SK-N-SH (cell line): ENCODE measurements around the gene RBPJL. TPM values are rescaled to one million over a fixed set of nuclear protein-coding genes. Genes with fewer than 3 reads are reported as not detected.

Experiments
- CTCF ChIA-PET: fragments of 300-600, 350-600 bp; formaldehyde crosslinking; extraction: SDS; loops from one replicate; lab custom pipeline; 2021; lab: Yijun Ruan, JAX
- POLR2A ChIA-PET: fragments of 350-600 bp; sonication (Branson Sonifier 250); formaldehyde crosslinking; extraction: SDS; loops from one replicate; lab custom pipeline; 2020; ENCODE audit warnings: antibody characterized with exemption, inconsistent platforms; lab: Yijun Ruan, JAX
- DNase-seq: peaks from one replicate; pipeline ENCODE4 v3.0.0; 2012
- H2AFZ ChIP-seq: fragments of 200-600 bp; sonication (generic); 2 replicates; pipeline ENCODE4 v1.8.1; 2016; ENCODE audit warnings: antibody characterized with exemption, mild to moderate bottlenecking, low read depth
- H3F3A ChIP-seq: fragments of 200-600 bp; sonication (generic); replicated peaks from 2 replicates; pipeline ENCODE3; 2016; ENCODE audit warnings: antibody characterized with exemption, mild to moderate bottlenecking; ENCODE audit not compliant: insufficient read depth
- H3K27ac ChIP-seq, 2 experiments: fragments of 200-500 bp in 1 of 2; fragments of 200-600 bp in 1 of 2; sonication (Bioruptor generic) in 1 of 2; sonication (generic), shearing (Covaris generic) in 1 of 2; 2 replicates each; pipeline versions ENCODE4 v1.5.1 to v1.6.1; 2014 to 2016; ENCODE audit warnings: low read depth in 2 of 2, inconsistent platforms in 1 of 2, low read length in 1 of 2, mild to moderate bottlenecking in 1 of 2, mixed read lengths in 1 of 2
- H3K27me3 ChIP-seq: fragments of 200-600 bp; sonication (generic), shearing (Covaris generic); 2 replicates; pipeline ENCODE4 v1.6.1; 2016; ENCODE audit warnings: mixed run types; ENCODE audit not compliant: insufficient read depth
- H3K36me3 ChIP-seq, 2 experiments: fragments of 200-500 bp in 1 of 2; fragments of 200-600 bp in 1 of 2; sonication (Bioruptor generic) in 1 of 2; sonication (generic) in 1 of 2; replicated peaks in 1 of 2; 2 replicates each; pipeline versions ENCODE3 to v1.5.1; 2014 to 2016; ENCODE audit warnings: low read length in 1 of 2, mild to moderate bottlenecking in 1 of 2; ENCODE audit not compliant: insufficient read depth in 2 of 2, control insufficient read depth in 1 of 2
- H3K4me1 ChIP-seq, 2 experiments: fragments of 200-500 bp in 1 of 2; fragments of 200-600 bp in 1 of 2; sonication (Bioruptor generic) in 1 of 2; sonication (generic), shearing (Covaris generic) in 1 of 2; 2 replicates each; pipeline versions ENCODE4 v1.5.1 to v1.6.1; 2014 to 2016; ENCODE audit warnings: low read depth in 1 of 2, low read length in 1 of 2, mixed run types in 1 of 2; ENCODE audit not compliant: insufficient read depth in 2 of 2, control insufficient read depth in 1 of 2
- H3K4me2 ChIP-seq: fragments of 200-600 bp; sonication (generic), shearing (Covaris generic); 2 replicates; pipeline ENCODE4 v1.6.1; 2017; ENCODE audit warnings: mixed run types
- H3K4me3 ChIP-seq, 2 experiments: fragments of 200-500 bp in 1 of 2; fragments of 200-600 bp in 1 of 2; sonication (Bioruptor generic) in 1 of 2; sonication (generic), shearing (Covaris generic) in 1 of 2; 2 replicates each; pipeline versions ENCODE4 v1.5.1 to v1.8.1; 2014 to 2016; ENCODE audit warnings: low read depth in 2 of 2, inconsistent platforms in 1 of 2, low read length in 1 of 2, mild to moderate bottlenecking in 1 of 2, mixed read lengths in 1 of 2, moderate library complexity in 1 of 2
- H3K79me2 ChIP-seq: fragments of 200-600 bp; sonication (generic); 2 replicates; pipeline ENCODE4 v1.8.1; 2017; ENCODE audit warnings: mild to moderate bottlenecking; ENCODE audit not compliant: insufficient read depth
- H3K9ac ChIP-seq: fragments of 200-600 bp; sonication (generic); 2 replicates; pipeline ENCODE4 v1.6.1; 2017; ENCODE audit warnings: mixed run types
- H3K9me2 ChIP-seq: fragments of 200-600 bp; sonication (generic); 2 replicates; pipeline ENCODE4 v1.6.1; 2017; ENCODE audit warnings: mixed run types
- H3K9me3 ChIP-seq: fragments of 200-600 bp; sonication (generic); 2 replicates; pipeline ENCODE4 v1.6.1; 2017; ENCODE audit warnings: mixed run types, mild to moderate bottlenecking, moderate library complexity
- H4K20me1 ChIP-seq: fragments of 200-600 bp; sonication (generic); 2 replicates; pipeline ENCODE4 v1.6.1; 2017; ENCODE audit warnings: mild to moderate bottlenecking, mixed run types; ENCODE audit not compliant: insufficient read depth
- ELF1 ChIP-seq: IDR thresholded peaks from 2 replicates; pipeline ENCODE4 v1.4.0; 2012
- EP300 ChIP-seq, 2 experiments: IDR thresholded peaks; 2 replicates each; pipeline versions ENCODE4 v1.4.0 to v1.6.1; 2012; ENCODE audit warnings: borderline replicate concordance in 1 of 2, low read depth in 1 of 2, low read length in 1 of 2
- FOSL2 ChIP-seq: IDR thresholded peaks from 2 replicates; pipeline ENCODE4 v1.4.0; 2012; ENCODE audit warnings: low read depth, mild to moderate bottlenecking, moderate library complexity, borderline replicate concordance
- FOXM1 ChIP-seq: IDR thresholded peaks from 2 replicates; pipeline ENCODE4 v1.4.0; 2012; ENCODE audit warnings: low read depth, mild to moderate bottlenecking
- MEF2A ChIP-seq: IDR thresholded peaks from 2 replicates; pipeline ENCODE4 v1.4.0; 2012; ENCODE audit warnings: low read depth, borderline replicate concordance
- NFIC ChIP-seq: IDR thresholded peaks from 2 replicates; pipeline ENCODE4 v1.4.0; 2012; ENCODE audit warnings: borderline replicate concordance
- RAD21 ChIP-seq: IDR thresholded peaks from 2 replicates; pipeline ENCODE4 v1.6.1; 2012; ENCODE audit warnings: mild to moderate bottlenecking, low read length
- RCOR1 ChIP-seq: fragments of 150-350 bp; IDR thresholded peaks from 2 replicates; pipeline ENCODE4 v1.6.1; 2017; ENCODE audit warnings: antibody characterized with exemption, low read length
- RFX5 ChIP-seq: IDR thresholded peaks from 2 replicates; pipeline ENCODE4 v1.6.1; 2012; ENCODE audit warnings: mild to moderate bottlenecking, improper control_type of control experiment, low read length
- RXRA ChIP-seq: IDR thresholded peaks from 2 replicates; pipeline ENCODE4 v1.4.0; 2012; ENCODE audit warnings: low read depth, mild to moderate bottlenecking, borderline replicate concordance
- SMC3 ChIP-seq: IDR thresholded peaks from 2 replicates; pipeline ENCODE4 v1.6.1; 2012; ENCODE audit warnings: low read depth, low read length, improper control_type of control experiment
- TAF1 ChIP-seq: IDR thresholded peaks from 2 replicates; pipeline ENCODE4 v1.6.1; 2012; ENCODE audit warnings: low read depth, mild to moderate bottlenecking, low read length, moderate library complexity, borderline replicate concordance
- WGBS: methylation state at CpG from one replicate; pipeline ENCODE4 v1.1.6; 2017; ENCODE audit warnings: low lambda C conversion rate; 5-methylcytosine and 5-hydroxymethylcytosine counted together
- polyA plus RNA-seq, 3 experiments: library from polyadenylated mRNA; depleted of rRNA; stranded (reverse); fragments of >200 nt; gene quantifications; 2 replicates each; pipeline ENCODE4 v1.2.3, GENCODE V29; 2012
- TF ChIP-seq, protein P1 (sequence below): IDR thresholded peaks from 2 replicates; pipeline ENCODE4 v1.4.0; 2012; ENCODE audit warnings: low read depth, borderline replicate concordance
- TF ChIP-seq, protein P2 (sequence below): IDR thresholded peaks from 2 replicates; pipeline ENCODE4 v1.4.0; 2012; ENCODE audit warnings: low read depth
- TF ChIP-seq, protein P3 (sequence below): fragments of 150-350 bp; IDR thresholded peaks from 2 replicates; pipeline ENCODE4 v1.6.1; 2016; ENCODE audit warnings: mild to moderate bottlenecking, low read depth, low read length
- TF ChIP-seq, protein P4 (sequence below): fragments of 150-350 bp; IDR thresholded peaks from 2 replicates; pipeline ENCODE4 v1.6.1; 2017; ENCODE audit warnings: antibody characterized with exemption, low read length, low read depth, borderline replicate concordance

RBPJL gene
- polyA plus RNA-seq, 1 of the 3 experiments (the other 2 are of a cell fraction), result not detected

DNA sequence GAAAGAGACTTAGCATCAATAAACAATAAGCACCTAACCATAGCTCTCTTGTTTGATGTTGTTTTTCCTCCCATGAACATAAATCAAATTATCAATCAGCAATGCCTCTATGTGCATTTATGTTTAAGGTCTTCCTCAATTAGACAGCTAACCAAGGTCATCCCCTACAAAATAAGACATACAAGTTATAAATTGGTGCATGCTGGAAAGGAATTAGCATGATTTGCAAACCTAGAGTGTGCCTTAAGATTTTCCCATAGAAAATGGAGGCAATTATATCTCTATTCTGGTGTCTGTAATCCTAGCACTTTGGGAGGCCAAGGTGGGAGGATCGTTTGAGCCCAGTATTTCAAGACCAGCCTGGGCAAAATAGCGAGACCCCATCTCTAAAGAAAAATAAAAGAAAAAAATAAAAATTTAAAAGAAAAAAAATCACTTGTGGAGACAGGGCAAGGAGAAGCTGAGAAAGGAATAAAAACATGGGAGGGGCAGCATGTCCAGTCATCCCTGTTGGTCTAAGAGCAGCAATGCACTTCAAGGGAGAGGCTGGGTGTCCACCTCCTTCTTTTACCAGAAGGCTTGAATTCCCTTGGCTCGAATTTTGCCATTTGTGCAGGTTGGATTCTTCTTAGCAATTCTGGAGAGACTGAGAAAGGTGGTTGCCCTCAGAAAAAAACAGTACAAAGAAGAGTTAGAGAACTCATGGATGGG is 42.9 kb upstream of the RBPJL start:
- CTCF ChIA-PET, result interaction anchor here (1.4 to 1.5 kb wide), 2 partner anchors 10 to 219 kb away, joined by 3 read pairs; no protein-coding TSS in a partner anchor
- H3F3A ChIP-seq, result no peaks in the 10 kb centered on the region
- POLR2A ChIA-PET, result no interaction called here
- H3K27me3 ChIP-seq, result peaks cover 35% of the 10 kb centered on the region
- H3K9me3 ChIP-seq, result no peaks in the 10 kb centered on the region
- no peaks in the 10 kb centered on the region for H3K79me2 ChIP-seq
- H3K4me3 ChIP-seq, result no peak overlapping the region
- DNase-seq, result no peak
- 2% methylated on average over 3 of the region's 3 CpGs for WGBS
- no peaks in the 10 kb centered on the region for H3K9me2 ChIP-seq
- H3K27ac ChIP-seq, result no peak overlapping the region
- H4K20me1 ChIP-seq, result no peaks in the 10 kb centered on the region
- H3K4me2 ChIP-seq, result no peak overlapping the region
- H3K4me1 ChIP-seq, result no peaks in the 10 kb centered on the region
- H3K9ac ChIP-seq, result no peak overlapping the region
- TF ChIP-seq ELF1, result no peak
- TF ChIP-seq, protein P1, sequence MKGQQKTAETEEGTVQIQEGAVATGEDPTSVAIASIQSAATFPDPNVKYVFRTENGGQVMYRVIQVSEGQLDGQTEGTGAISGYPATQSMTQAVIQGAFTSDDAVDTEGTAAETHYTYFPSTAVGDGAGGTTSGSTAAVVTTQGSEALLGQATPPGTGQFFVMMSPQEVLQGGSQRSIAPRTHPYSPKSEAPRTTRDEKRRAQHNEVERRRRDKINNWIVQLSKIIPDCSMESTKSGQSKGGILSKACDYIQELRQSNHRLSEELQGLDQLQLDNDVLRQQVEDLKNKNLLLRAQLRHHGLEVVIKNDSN, result no peak
- TF ChIP-seq, protein P2, sequence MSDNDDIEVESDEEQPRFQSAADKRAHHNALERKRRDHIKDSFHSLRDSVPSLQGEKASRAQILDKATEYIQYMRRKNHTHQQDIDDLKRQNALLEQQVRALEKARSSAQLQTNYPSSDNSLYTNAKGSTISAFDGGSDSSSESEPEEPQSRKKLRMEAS, result no peak
- TF ChIP-seq, protein P3, sequence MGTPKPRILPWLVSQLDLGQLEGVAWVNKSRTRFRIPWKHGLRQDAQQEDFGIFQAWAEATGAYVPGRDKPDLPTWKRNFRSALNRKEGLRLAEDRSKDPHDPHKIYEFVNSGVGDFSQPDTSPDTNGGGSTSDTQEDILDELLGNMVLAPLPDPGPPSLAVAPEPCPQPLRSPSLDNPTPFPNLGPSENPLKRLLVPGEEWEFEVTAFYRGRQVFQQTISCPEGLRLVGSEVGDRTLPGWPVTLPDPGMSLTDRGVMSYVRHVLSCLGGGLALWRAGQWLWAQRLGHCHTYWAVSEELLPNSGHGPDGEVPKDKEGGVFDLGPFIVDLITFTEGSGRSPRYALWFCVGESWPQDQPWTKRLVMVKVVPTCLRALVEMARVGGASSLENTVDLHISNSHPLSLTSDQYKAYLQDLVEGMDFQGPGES, result no peak
- no peak for TF ChIP-seq FOSL2
- TF ChIP-seq RAD21, result no peak
- no peak for TF ChIP-seq TAF1
- TF ChIP-seq NFIC, result no peak
- TF ChIP-seq FOXM1, result no peak
- TF ChIP-seq, protein P4, sequence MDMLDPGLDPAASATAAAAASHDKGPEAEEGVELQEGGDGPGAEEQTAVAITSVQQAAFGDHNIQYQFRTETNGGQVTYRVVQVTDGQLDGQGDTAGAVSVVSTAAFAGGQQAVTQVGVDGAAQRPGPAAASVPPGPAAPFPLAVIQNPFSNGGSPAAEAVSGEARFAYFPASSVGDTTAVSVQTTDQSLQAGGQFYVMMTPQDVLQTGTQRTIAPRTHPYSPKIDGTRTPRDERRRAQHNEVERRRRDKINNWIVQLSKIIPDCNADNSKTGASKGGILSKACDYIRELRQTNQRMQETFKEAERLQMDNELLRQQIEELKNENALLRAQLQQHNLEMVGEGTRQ, result no peak
- no peak overlapping the region for H2AFZ ChIP-seq
- H3K36me3 ChIP-seq, result no peaks in the 10 kb centered on the region

DNA sequence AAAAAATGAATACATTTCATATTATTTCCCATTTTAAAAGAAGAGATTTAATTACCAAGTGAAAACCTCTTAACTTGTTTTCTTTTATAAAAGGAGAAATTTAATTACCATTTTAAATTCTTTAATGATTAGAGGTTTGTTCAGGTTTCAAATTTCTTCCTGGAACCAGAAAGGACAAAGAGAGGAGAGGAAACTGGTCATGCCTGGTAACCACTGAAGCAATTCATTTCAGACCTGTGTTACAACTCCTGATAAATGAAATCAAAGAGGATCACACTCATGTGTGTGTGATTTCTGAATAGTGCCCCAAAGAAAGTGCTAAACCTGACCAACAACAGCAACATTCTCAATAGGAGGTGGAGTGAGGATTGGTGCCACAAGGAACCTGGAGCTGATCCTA is 39.7 kb upstream of the RBPJL start:
- Histone ChIP-seq H3K9me3 (no peaks in the 10 kb centered on the region), H3F3A (no peaks in the 10 kb centered on the region), H2AFZ (no peak overlapping the region), H3K4me3 (no peak overlapping the region), H3K9ac (no peak overlapping the region), H3K36me3 (no peaks in the 10 kb centered on the region), H3K79me2 (no peaks in the 10 kb centered on the region), H3K4me1 (no peaks in the 10 kb centered on the region), H3K9me2 (no peaks in the 10 kb centered on the region), H3K27me3 (peaks cover 7% of the 10 kb centered on the region; the same call in 1 of the 2 replicates), H4K20me1 (no peaks in the 10 kb centered on the region), H3K27ac (no peak overlapping the region), H3K4me2 (no peak overlapping the region)
- TF ChIP-seq, protein P4, result no peak
- TF ChIP-seq MEF2A (no peak), RXRA (no peak), ELF1 (no peak), RCOR1 (no peak), EP300 (IDR thresholded peaks at IDR 0.05; ENCODE audit: borderline replicate concordance in 1 of 2, low read depth in 1 of 2, low read length in 1 of 2) (no peak), RFX5 (no peak), SMC3 (no peak)
- TF ChIP-seq, protein P3, result no peak
- TF ChIP-seq, protein P1, result no peak
- POLR2A ChIA-PET, result no interaction called here
- CTCF ChIA-PET, result no interaction called here
- DNase-seq, result no peak
